ENCODE measurements around the gene RABEP2.

The RABEP2 gene

DNA sequence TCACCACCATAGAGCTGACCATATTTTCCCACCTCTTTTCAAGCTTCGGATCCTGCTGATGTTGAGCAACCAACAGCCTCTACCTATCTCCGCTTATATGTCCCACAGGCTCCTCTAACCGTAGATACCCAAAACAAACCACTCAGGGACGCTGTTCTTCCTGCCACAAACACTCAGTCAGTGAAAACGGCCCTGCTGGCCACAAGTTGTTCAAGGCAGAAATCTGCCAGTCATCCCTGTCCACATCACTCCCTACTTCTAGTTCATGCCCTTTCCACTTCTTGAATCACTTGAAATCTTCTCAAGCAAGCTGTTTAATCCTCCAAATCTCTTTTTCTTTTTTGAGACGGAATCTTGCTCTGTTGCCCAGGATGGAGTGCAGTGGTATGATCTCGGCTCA lies 7.9 kb downstream of the RABEP2 start:
- H3K4me3 ChIP-seq (ENCODE audit: low read depth in 1 of 2, low read length in 2 of 2), result no peak overlapping the region
- peaks cover 14 to 43% of the 10 kb centered on the region in 2 donors for H3K36me3 ChIP-seq (ENCODE audit: control insufficient read depth in 1 of 2, insufficient read depth in 2 of 2, low read length in 2 of 2)
- no peaks in the 10 kb centered on the region for H3K4me1 ChIP-seq (ENCODE audit: control insufficient read depth in 1 of 2, insufficient read depth in 2 of 2, low read length in 2 of 2)
- no peaks in the 10 kb centered on the region for H3K9me3 ChIP-seq (ENCODE audit: control insufficient read depth in 1 of 2, low read length in 2 of 2)
- H3K27ac ChIP-seq (ENCODE audit: low read length), result no peak overlapping the region
- no peaks in the 10 kb centered on the region for H3K27me3 ChIP-seq (ENCODE audit: low read depth, low read length)

DNA sequence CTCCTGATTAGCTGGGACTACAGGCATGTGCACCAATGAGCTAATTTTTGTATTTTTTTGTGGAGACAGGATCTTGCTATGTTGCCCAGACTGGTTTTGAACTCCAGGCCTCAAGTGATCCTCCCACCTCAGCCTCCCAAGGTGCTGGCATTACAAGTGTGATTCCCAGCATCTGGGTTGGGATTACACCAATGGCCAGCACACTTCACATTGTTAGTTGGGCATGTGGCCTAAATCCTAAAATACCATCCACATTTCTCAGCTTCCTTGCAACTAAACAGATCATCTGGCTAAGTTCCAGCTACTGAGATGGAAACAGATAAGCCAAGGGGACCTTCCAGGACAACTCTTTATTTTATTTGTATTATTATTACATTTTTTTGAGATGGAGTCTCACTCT lies 9.9 kb downstream of the RABEP2 start:
- Histone ChIP-seq H3K9me3 (ENCODE audit: control insufficient read depth in 1 of 2, low read length in 2 of 2) (no peaks in the 10 kb centered on the region), H3K27me3 (ENCODE audit: low read depth, low read length) (no peaks in the 10 kb centered on the region), H3K4me3 (ENCODE audit: low read depth in 1 of 2, low read length in 2 of 2) (no peak overlapping the region), H3K36me3 (ENCODE audit: control insufficient read depth in 1 of 2, insufficient read depth in 2 of 2, low read length in 2 of 2) (peaks cover 14 to 47% of the 10 kb centered on the region in 2 donors), H3K27ac (ENCODE audit: low read length) (no peak overlapping the region), H3K4me1 (ENCODE audit: control insufficient read depth in 1 of 2, insufficient read depth in 2 of 2, low read length in 2 of 2) (no peaks in the 10 kb centered on the region)

DNA sequence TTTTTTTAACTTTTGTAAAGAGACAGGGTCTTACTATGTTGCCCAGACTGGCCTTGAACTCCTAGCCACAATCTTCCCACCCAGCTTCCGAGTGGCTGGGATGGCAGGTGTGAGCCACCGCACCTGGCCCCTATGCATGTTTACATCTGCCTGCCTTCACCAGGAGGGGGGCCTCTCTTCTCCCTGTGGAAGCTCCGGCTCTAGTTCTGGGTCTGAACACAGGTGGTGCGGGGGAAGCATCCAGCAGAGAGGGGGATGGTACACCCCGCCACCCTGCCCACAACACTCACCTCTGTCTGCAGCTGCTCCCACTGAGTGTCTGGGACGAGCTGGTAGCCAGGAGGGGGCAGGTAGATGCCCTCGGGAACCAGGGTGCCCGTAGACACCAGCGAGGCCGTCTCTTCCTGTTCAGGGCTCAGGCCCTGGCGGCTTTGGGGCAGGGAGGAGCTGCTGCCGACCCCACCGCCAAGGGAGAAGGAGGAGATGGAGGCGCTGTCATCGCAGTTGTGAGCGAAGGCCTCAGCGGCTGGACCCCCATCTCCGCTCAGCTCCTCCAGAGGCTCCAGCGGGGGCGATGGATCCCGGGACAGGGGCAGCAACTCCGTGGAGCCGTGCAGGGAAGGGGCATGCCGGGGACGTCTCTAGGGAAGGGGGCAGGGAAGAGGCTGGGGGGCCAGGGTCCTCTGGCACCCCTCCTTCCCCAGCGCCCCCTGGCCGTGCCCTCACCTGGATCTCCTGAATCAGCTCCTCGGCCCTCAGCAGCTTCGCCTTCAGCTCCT lies 10.9 kb downstream of the RABEP2 start:
- no peaks in the 10 kb centered on the region for H3K9me3 ChIP-seq (ENCODE audit: control insufficient read depth in 1 of 2, low read length in 2 of 2)
- H3K4me1 ChIP-seq (ENCODE audit: control insufficient read depth in 1 of 2, insufficient read depth in 2 of 2, low read length in 2 of 2), result no peaks in the 10 kb centered on the region
- H3K27ac ChIP-seq (ENCODE audit: low read length), result no peak overlapping the region
- H3K36me3 ChIP-seq (ENCODE audit: control insufficient read depth in 1 of 2, insufficient read depth in 2 of 2, low read length in 2 of 2), result peaks cover 9 to 40% of the 10 kb centered on the region in 2 donors
- no peak overlapping the region for H3K4me3 ChIP-seq (ENCODE audit: low read depth in 1 of 2, low read length in 2 of 2)
- H3K27me3 ChIP-seq (ENCODE audit: low read depth, low read length), result no peaks in the 10 kb centered on the region

DNA sequence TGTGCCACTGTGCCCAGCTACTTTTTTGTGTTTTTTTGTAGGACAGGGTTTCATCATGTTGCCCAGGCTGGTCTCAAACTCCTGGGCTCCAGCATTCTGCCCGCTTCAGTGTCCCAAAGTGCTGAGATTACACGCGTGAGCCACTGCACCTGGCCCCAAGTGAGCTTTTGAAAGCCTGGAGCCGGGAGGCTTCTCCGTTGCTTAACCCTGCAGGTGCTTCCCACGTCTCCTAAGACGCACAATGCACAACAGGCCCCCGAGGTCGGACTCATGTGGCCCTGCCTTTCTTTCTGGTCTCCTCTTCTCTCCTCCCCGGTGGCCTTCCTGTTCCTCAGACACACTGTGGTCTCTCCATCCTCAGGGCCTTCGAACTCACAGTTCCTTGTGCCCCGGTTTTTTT lies 12.5 kb downstream of the RABEP2 start:
- Histone ChIP-seq H3K9me3 (ENCODE audit: control insufficient read depth in 1 of 2, low read length in 2 of 2) (no peaks in the 10 kb centered on the region), H3K4me3 (ENCODE audit: low read depth in 1 of 2, low read length in 2 of 2) (no peak overlapping the region), H3K27me3 (ENCODE audit: low read depth, low read length) (no peaks in the 10 kb centered on the region), H3K4me1 (ENCODE audit: control insufficient read depth in 1 of 2, insufficient read depth in 2 of 2, low read length in 2 of 2) (no peaks in the 10 kb centered on the region), H3K36me3 (ENCODE audit: control insufficient read depth in 1 of 2, insufficient read depth in 2 of 2, low read length in 2 of 2) (peaks cover 11 to 42% of the 10 kb centered on the region in 2 donors), H3K27ac (ENCODE audit: low read length) (no peak overlapping the region)

DNA sequence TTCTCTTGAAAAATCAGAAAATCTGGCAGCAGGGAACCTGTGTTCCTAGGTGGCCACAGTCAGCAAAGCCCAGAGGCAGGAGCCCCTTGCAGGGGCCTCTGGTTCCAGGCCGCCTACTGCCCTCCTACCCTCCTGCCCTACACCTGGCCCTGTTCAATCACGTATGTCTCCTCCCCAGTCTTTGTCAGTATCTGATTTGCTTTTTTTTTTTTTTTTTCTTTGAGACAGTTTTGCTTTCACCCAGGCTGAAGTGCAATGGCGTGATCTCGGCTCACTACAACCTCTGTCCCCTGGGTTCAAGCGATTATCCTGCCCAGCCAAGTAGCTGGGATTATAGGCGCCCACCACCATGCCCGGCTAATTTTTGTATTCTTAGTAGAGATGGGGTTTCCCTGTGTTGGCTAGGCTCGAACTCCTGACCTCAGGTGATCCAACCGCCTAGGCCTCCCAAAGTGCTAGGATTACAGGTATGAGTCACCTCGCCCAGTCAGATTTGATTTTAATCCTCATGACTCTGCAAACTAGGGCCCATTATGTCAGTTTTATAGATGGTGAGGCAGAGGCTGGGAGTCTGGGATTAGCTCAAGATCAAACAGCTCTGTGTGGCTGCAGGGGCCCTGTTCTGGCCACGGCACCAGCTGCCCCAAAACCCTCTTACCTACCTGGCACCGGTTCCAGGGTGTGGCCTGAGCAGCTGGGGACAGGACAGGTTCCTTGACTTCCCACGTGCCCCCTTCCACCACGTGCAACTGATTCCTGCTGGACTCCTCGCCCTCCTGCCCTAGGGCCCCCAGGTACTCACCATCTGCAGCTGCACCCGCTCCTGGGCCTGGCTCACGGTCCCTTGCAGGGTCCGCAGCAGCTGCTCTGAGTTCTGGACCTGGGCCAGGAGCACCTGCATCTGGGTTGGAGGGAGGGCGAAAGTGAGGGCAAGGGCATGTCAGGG lies 14.7 kb downstream of the RABEP2 start:
- Histone ChIP-seq H3K27me3 (ENCODE audit: low read depth, low read length) (no peaks in the 10 kb centered on the region), H3K36me3 (ENCODE audit: control insufficient read depth in 1 of 2, insufficient read depth in 2 of 2, low read length in 2 of 2) (peaks cover 11 to 42% of the 10 kb centered on the region in 2 donors), H3K9me3 (ENCODE audit: control insufficient read depth in 1 of 2, low read length in 2 of 2) (no peaks in the 10 kb centered on the region), H3K4me3 (ENCODE audit: low read depth in 1 of 2, low read length in 2 of 2) (no peak overlapping the region), H3K27ac (ENCODE audit: low read length) (no peak overlapping the region), H3K4me1 (ENCODE audit: control insufficient read depth in 1 of 2, insufficient read depth in 2 of 2, low read length in 2 of 2) (no peaks in the 10 kb centered on the region)

DNA sequence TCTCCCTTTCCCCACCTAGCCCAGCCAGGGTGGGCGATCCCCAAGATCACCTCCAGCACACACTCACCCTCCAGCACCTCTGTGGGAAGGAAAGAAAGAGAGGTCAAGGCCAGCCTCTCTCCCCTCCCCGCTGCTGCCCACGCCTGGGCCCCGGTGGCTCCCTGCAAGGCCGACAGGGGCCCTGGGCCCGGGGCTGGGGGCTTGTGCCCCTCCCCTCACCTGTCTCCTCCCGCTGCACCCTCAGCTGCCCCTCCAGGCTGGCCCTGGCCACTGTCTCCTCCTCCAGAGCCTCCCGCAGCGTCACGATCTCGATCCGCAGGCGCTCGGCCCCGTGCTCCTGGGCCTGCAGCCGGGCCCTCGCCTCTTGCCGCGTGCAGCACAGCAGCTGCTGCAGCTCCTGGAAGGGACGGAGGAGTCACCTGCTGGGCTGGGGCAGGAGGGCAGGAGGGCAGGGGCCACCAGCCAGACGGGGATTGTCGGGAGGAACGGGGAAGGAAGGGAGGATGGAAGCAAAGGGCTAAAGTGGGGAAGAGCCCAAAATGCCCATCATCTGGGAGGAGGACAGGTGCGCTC lies 19.2 kb downstream of the RABEP2 start:
- no peak overlapping the region for H3K27ac ChIP-seq (ENCODE audit: low read length)
- H3K27me3 ChIP-seq (ENCODE audit: low read depth, low read length), result no peaks in the 10 kb centered on the region
- H3K36me3 ChIP-seq (ENCODE audit: control insufficient read depth in 1 of 2, insufficient read depth in 2 of 2, low read length in 2 of 2), result peaks cover 7 to 29% of the 10 kb centered on the region in 2 donors
- H3K4me3 ChIP-seq (ENCODE audit: low read depth in 1 of 2, low read length in 2 of 2), result no peak overlapping the region
- no peaks in the 10 kb centered on the region for H3K9me3 ChIP-seq (ENCODE audit: control insufficient read depth in 1 of 2, low read length in 2 of 2)
- H3K4me1 ChIP-seq (ENCODE audit: control insufficient read depth in 1 of 2, insufficient read depth in 2 of 2, low read length in 2 of 2), result no peaks in the 10 kb centered on the region

DNA sequence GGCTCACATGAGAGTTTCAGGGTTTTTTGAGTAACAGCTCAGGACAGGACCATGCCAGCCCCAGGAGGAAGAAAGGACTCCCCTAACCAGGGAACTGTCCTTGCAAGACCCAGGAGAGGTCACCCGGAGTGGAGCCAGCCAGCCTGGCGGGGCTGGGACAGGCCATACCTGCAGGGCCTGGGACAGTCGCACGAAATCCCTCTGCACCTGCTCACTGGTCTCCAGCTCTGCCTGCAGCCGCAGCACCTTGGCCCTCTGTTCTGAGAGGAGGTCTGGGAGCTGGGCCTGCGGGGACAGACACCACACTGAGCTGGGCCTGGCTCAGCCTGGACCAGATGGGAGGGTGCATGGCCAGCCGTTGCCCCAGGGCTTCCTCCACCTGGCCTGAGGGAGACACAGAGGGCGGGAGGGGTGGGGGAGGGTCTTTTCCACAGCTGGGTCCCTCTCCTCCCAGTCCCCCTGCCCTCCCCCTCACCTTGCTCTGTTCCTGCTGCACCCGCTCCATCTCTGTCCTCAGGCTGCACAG lies 19.7 kb downstream of the RABEP2 start:
- H3K9me3 ChIP-seq (ENCODE audit: control insufficient read depth in 1 of 2, low read length in 2 of 2), result no peaks in the 10 kb centered on the region
- peaks cover 7 to 26% of the 10 kb centered on the region in 2 donors for H3K36me3 ChIP-seq (ENCODE audit: control insufficient read depth in 1 of 2, insufficient read depth in 2 of 2, low read length in 2 of 2)
- H3K4me3 ChIP-seq (ENCODE audit: low read depth in 1 of 2, low read length in 2 of 2), result no peak overlapping the region
- no peak overlapping the region for H3K27ac ChIP-seq (ENCODE audit: low read length)
- H3K27me3 ChIP-seq (ENCODE audit: low read depth, low read length), result no peaks in the 10 kb centered on the region
- no peaks in the 10 kb centered on the region for H3K4me1 ChIP-seq (ENCODE audit: control insufficient read depth in 1 of 2, insufficient read depth in 2 of 2, low read length in 2 of 2)

DNA sequence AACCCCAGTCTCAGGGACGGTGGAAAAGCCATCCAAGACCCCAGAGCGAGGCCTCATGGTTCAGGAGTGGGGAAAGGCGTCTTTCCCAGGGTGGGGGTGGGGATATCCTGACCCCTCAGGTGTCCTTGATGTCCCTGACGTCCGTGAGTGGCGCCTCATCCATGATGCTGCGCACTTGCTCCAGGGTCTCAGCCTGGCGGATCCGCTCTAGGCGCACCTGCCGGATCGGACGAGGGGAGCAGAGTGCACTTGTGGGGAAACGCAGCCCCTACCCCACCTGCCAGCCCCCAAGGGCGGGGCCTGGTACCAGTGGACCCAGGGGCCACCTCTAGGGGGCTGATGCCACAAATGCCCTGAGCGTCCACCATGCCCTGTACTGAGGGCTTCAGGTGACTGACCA lies 20.2 kb downstream of the RABEP2 start:
- H3K27me3 ChIP-seq (ENCODE audit: low read depth, low read length), result no peaks in the 10 kb centered on the region
- no peaks in the 10 kb centered on the region for H3K9me3 ChIP-seq (ENCODE audit: control insufficient read depth in 1 of 2, low read length in 2 of 2)
- no peak overlapping the region for H3K4me3 ChIP-seq (ENCODE audit: low read depth in 1 of 2, low read length in 2 of 2)
- H3K4me1 ChIP-seq (ENCODE audit: control insufficient read depth in 1 of 2, insufficient read depth in 2 of 2, low read length in 2 of 2), result no peaks in the 10 kb centered on the region
- peaks cover 7 to 26% of the 10 kb centered on the region in 2 donors for H3K36me3 ChIP-seq (ENCODE audit: control insufficient read depth in 1 of 2, insufficient read depth in 2 of 2, low read length in 2 of 2)
- H3K27ac ChIP-seq (ENCODE audit: low read length), result no peak overlapping the region

DNA sequence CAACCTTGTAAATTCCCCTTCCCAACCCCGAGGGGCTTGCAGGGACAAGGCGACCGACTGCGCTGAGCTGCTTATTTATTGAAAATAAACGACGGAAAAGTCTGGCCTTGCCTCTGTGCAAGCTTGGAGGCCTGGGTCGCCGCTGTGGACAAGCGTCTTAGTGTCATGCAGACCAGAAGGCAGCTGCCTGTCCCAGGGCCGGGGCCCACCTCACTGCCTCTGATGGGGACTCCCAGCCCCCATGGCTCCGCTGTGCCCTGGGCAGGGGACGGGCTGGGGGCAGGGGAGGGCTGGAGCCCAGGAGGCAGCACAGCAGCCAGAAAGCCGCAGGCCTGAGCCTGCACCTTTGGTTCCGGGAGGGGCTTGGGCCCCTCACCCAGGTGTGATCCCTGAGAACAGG lies 20.7 kb downstream of the RABEP2 start:
- no peaks in the 10 kb centered on the region for H3K4me1 ChIP-seq (ENCODE audit: control insufficient read depth in 1 of 2, insufficient read depth in 2 of 2, low read length in 2 of 2)
- no peaks in the 10 kb centered on the region for H3K9me3 ChIP-seq (ENCODE audit: control insufficient read depth in 1 of 2, low read length in 2 of 2)
- no peaks in the 10 kb centered on the region for H3K27me3 ChIP-seq (ENCODE audit: low read depth, low read length)
- no peak overlapping the region for H3K4me3 ChIP-seq (ENCODE audit: low read depth in 1 of 2, low read length in 2 of 2)
- no peak overlapping the region for H3K27ac ChIP-seq (ENCODE audit: low read length)
- H3K36me3 ChIP-seq (ENCODE audit: control insufficient read depth in 1 of 2, insufficient read depth in 2 of 2, low read length in 2 of 2), result peaks cover 7 to 26% of the 10 kb centered on the region in 2 donors

DNA sequence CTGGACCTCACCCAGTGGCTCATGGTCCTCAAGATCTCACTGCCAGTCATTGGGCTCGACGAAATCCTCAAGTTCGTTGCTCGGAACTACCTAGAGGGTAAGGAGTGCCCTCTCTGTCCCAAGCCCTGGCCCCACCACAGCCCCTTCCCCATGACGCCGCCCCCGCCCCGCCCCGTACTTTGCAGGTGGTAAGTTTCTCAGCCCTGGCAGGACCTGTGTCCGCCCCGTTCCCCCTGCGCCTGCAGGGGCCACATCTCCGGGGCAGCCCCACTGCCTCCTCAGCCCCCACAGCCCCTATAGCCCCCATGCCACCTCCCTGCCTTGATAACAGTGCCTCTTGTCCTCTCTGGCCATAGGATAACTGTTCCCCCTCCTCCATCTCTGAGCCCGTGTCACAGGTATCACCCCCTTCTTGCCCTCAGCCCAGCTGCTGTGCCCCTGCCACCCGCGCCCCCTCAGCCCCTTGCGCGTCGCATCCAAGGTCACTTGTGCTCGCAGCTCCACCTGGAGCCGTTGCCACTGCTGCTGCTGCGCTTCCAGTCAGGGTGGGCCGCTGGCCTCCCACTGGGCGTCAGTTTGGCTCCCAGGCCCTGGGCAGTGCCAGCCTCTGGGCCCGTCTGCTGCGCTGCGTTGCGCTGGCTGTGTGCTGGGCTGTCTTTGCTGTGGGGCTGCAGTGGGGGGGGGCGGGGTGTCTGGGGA lies 21.5 kb downstream of the RABEP2 start:
- Histone ChIP-seq H3K27me3 (ENCODE audit: low read depth, low read length) (no peaks in the 10 kb centered on the region), H3K27ac (ENCODE audit: low read length) (no peak overlapping the region), H3K9me3 (ENCODE audit: control insufficient read depth in 1 of 2, low read length in 2 of 2) (no peaks in the 10 kb centered on the region), H3K4me1 (ENCODE audit: control insufficient read depth in 1 of 2, insufficient read depth in 2 of 2, low read length in 2 of 2) (no peaks in the 10 kb centered on the region), H3K36me3 (ENCODE audit: control insufficient read depth in 1 of 2, insufficient read depth in 2 of 2, low read length in 2 of 2) (peaks cover 5 to 23% of the 10 kb centered on the region in 2 donors), H3K4me3 (ENCODE audit: low read depth in 1 of 2, low read length in 2 of 2) (no peak overlapping the region)
